ENCODE data around the gene PACRG. TPM values are rescaled to one million over a fixed set of nuclear protein-coding genes. Genes with fewer than 3 reads are reported as not detected.

Gene PACRG
- polyA plus RNA-seq, 1 of the 3 experiments (the other 2 are of a cell fraction), result 0.56 TPM

DNA sequence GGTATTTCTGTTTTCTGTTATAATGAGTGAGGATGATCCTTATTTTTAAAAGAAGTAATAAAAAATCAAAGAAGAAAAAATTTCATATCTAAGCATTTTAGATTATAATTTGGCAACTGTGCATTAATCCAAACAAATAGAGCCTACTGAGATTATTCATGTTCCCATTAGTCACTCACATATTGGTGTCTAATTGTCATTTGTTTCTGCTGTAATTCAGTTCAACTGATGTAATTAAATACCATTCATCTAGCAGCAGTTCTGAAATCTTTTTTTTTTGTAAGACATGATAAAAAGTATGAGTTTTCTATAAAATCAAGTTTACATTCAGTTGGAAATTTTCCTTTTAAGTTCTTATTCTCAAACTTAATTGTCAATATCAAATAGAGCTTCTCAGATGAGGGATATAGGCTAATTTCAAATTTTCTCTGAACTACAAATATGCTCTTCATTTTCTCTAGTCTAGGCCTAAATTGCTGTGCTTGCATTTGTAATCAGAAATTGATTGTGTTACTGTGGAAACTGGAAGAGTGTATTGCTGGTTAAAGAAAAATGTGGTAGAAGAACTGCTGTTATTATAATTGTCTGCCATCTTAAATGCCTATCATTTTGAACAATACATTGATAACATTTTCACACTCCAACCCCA, 23.6 kb downstream of the PACRG start:
- no peak overlapping the region for H3K4me2 ChIP-seq
- CTCF ChIA-PET, result interaction anchor here (0.7 kb wide), 1 partner anchor 9 kb away, joined by 3 read pairs; no protein-coding TSS in a partner anchor

More for the DNA sequence above, 23.6 kb downstream of the PACRG start:
- no peaks in the 10 kb centered on the region for H3K9me2 ChIP-seq
- TF ChIP-seq MEF2A (IDR thresholded peaks at IDR 0.05; ENCODE audit: borderline replicate concordance, low read depth), result no peak
- TF ChIP-seq NFIC (IDR thresholded peaks at IDR 0.05; ENCODE audit: borderline replicate concordance), result no peak
- no peak for TF ChIP-seq TAF1 (IDR thresholded peaks at IDR 0.05; ENCODE audit: borderline replicate concordance, low read depth, low read length)
- TF ChIP-seq FOXM1 (IDR thresholded peaks at IDR 0.05; ENCODE audit: low read depth), result no peak
- TF ChIP-seq, protein P1, sequence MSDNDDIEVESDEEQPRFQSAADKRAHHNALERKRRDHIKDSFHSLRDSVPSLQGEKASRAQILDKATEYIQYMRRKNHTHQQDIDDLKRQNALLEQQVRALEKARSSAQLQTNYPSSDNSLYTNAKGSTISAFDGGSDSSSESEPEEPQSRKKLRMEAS (IDR thresholded peaks at IDR 0.05; ENCODE audit: low read depth), result no peak
- no peak for TF ChIP-seq GATA2 (CRISPR knock-in tag; IDR thresholded peaks at IDR 0.05)
- no peak for TF ChIP-seq RAD21 (IDR thresholded peaks at IDR 0.05; ENCODE audit: low read length)
- TF ChIP-seq EP300 (IDR thresholded peaks at IDR 0.05; ENCODE audit: borderline replicate concordance in 1 of 2, low read depth in 1 of 2, low read length in 1 of 2), result no peak
- TF ChIP-seq, protein P2, sequence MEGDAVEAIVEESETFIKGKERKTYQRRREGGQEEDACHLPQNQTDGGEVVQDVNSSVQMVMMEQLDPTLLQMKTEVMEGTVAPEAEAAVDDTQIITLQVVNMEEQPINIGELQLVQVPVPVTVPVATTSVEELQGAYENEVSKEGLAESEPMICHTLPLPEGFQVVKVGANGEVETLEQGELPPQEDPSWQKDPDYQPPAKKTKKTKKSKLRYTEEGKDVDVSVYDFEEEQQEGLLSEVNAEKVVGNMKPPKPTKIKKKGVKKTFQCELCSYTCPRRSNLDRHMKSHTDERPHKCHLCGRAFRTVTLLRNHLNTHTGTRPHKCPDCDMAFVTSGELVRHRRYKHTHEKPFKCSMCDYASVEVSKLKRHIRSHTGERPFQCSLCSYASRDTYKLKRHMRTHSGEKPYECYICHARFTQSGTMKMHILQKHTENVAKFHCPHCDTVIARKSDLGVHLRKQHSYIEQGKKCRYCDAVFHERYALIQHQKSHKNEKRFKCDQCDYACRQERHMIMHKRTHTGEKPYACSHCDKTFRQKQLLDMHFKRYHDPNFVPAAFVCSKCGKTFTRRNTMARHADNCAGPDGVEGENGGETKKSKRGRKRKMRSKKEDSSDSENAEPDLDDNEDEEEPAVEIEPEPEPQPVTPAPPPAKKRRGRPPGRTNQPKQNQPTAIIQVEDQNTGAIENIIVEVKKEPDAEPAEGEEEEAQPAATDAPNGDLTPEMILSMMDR (IDR thresholded peaks at IDR 0.05), result no peak
- TF ChIP-seq JUND (IDR thresholded peaks at IDR 0.05), result no peak
- TF ChIP-seq, protein P3, sequence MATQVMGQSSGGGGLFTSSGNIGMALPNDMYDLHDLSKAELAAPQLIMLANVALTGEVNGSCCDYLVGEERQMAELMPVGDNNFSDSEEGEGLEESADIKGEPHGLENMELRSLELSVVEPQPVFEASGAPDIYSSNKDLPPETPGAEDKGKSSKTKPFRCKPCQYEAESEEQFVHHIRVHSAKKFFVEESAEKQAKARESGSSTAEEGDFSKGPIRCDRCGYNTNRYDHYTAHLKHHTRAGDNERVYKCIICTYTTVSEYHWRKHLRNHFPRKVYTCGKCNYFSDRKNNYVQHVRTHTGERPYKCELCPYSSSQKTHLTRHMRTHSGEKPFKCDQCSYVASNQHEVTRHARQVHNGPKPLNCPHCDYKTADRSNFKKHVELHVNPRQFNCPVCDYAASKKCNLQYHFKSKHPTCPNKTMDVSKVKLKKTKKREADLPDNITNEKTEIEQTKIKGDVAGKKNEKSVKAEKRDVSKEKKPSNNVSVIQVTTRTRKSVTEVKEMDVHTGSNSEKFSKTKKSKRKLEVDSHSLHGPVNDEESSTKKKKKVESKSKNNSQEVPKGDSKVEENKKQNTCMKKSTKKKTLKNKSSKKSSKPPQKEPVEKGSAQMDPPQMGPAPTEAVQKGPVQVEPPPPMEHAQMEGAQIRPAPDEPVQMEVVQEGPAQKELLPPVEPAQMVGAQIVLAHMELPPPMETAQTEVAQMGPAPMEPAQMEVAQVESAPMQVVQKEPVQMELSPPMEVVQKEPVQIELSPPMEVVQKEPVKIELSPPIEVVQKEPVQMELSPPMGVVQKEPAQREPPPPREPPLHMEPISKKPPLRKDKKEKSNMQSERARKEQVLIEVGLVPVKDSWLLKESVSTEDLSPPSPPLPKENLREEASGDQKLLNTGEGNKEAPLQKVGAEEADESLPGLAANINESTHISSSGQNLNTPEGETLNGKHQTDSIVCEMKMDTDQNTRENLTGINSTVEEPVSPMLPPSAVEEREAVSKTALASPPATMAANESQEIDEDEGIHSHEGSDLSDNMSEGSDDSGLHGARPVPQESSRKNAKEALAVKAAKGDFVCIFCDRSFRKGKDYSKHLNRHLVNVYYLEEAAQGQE (IDR thresholded peaks at IDR 0.05; ENCODE audit: low read depth, low read length), result no peak
- no peak for TF ChIP-seq RXRA (IDR thresholded peaks at IDR 0.05; ENCODE audit: borderline replicate concordance, low read depth)
- TF ChIP-seq ELF1 (IDR thresholded peaks at IDR 0.05), result no peak
- TF ChIP-seq MXI1 (IDR thresholded peaks at IDR 0.05; ENCODE audit: low read depth, low read length), result no peak
- TF ChIP-seq TCF12 (IDR thresholded peaks at IDR 0.05), result no peak
- TF ChIP-seq YY1 (IDR thresholded peaks at IDR 0.05; ENCODE audit: low read depth), result no peak
- TF ChIP-seq RCOR1 (IDR thresholded peaks at IDR 0.05; ENCODE audit: low read length), result no peak
- H3K79me2 ChIP-seq (ENCODE audit: insufficient read depth), result no peaks in the 10 kb centered on the region
- H3F3A ChIP-seq (replicated peaks; ENCODE audit: insufficient read depth), result no peaks in the 10 kb centered on the region
- H2AFZ ChIP-seq (ENCODE audit: low read depth), result no peak overlapping the region
- POLR2A ChIA-PET, result no interaction called here
- no peaks in the 10 kb centered on the region for H3K27me3 ChIP-seq (ENCODE audit: insufficient read depth)
- H3K4me3 ChIP-seq (ENCODE audit: low read depth in 2 of 2, low read length in 1 of 2), result no peak overlapping the region
- no peak overlapping the region for H3K9ac ChIP-seq
- H3K36me3 ChIP-seq (replicated peaks in 1 of 2; ENCODE audit: control insufficient read depth in 1 of 2, insufficient read depth in 2 of 2, low read length in 1 of 2), result no peaks in the 10 kb centered on the region
- H3K4me1 ChIP-seq (ENCODE audit: control insufficient read depth in 1 of 2, insufficient read depth in 2 of 2, low read depth in 1 of 2, low read length in 1 of 2), result no peaks in the 10 kb centered on the region
- no peak overlapping the region for H3K27ac ChIP-seq (ENCODE audit: low read depth in 2 of 2, low read length in 1 of 2)
- no peak for DNase-seq
- H4K20me1 ChIP-seq (ENCODE audit: insufficient read depth), result no peaks in the 10 kb centered on the region
- H3K9me3 ChIP-seq, result no peaks in the 10 kb centered on the region
